Testis (tissue), 3 donors: ENCODE results near the gene CCSER1. TPM values are rescaled to one million over a fixed set of nuclear protein-coding genes. Genes with fewer than 3 reads are reported as not detected.

ENCODE experiments used
- DNase-seq: peaks from one replicate; pipeline ENCODE4 v3.0.0-alpha.2; 2019
- H3K27ac ChIP-seq, 2 donors: fragments of 200-600 bp; sonication (generic); one replicate each; pipeline ENCODE4 v1.5.1; 2019
- H3K27me3 ChIP-seq: fragments of 200-600 bp; sonication (generic); one replicate; pipeline ENCODE4 v1.5.1; 2019
- H3K36me3 ChIP-seq: fragments of 200-600 bp; sonication (generic); one replicate; pipeline ENCODE4 v1.5.1; 2017; ENCODE audit warnings: low read depth; ENCODE audit errors: missing control alignments
- H3K4me1 ChIP-seq: fragments of 200-600 bp; sonication (generic); one replicate; pipeline ENCODE4 v1.5.1; 2019
- H3K4me3 ChIP-seq, 2 donors: fragments of 200-600 bp; sonication (generic); one replicate each; pipeline ENCODE4 v1.5.1; 2017 to 2019
- H3K9me3 ChIP-seq: fragments of 200-600 bp; sonication (generic); one replicate; pipeline ENCODE4 v1.5.1; 2017
- POLR2A ChIP-seq: fragments of 450-650 bp; IDR thresholded peaks from one replicate; pipeline ENCODE4 v1.6.1; 2017; ENCODE audit warnings: antibody characterized with exemption, mild to moderate bottlenecking, moderate library complexity
- WGBS, 2 donors: methylation state at CpG; one replicate each; pipeline ENCODE4 v1.1.5; 2018; 5-methylcytosine and 5-hydroxymethylcytosine counted together
- intact Hi-C: fragments of 100-400 bp; cut with DNase I; formaldehyde crosslinking; loops from one replicate; pipeline ENCODE4 v1.15.1; 2023; ENCODE audit warnings: low total_unique reads
- polyA plus RNA-seq: library from polyadenylated mRNA; stranded (reverse); fragments of 350-450 nt; fragmentation: Illumina TruSeq; extraction: RNeasy Lipid Tissue Mini Kit (QIAGEN cat#74804); gene quantifications from one replicate; pipeline ENCODE4 v1.2.3, GENCODE V29; 2014; ENCODE audit warnings: low read depth, low replicate concordance; ENCODE audit not compliant: insufficient read depth
- total RNA-seq, 2 donors: library from RNA; depleted of rRNA; stranded (reverse); fragments of >200 nt; gene quantifications; one replicate each; pipeline ENCODE4 v1.2.3, GENCODE V29; 2016
- TF ChIP-seq, protein P1 (sequence below), 3 experiments: fragments of 450-650 bp in 2 of 3; fragments of 200-600 bp in 1 of 3; sonication (generic) in 1 of 3; IDR thresholded peaks; one replicate each; pipeline ENCODE4 v1.5.1; 2016 to 2019; ENCODE audit warnings: antibody characterized with exemption in 3 of 3, mild to moderate bottlenecking in 2 of 3, moderate library complexity in 1 of 3

CCSER1 gene
- total and polyA plus RNA-seq, 3 donors from 2014 or later, result 20.2 to 105 (median 82.8) TPM

DNA sequence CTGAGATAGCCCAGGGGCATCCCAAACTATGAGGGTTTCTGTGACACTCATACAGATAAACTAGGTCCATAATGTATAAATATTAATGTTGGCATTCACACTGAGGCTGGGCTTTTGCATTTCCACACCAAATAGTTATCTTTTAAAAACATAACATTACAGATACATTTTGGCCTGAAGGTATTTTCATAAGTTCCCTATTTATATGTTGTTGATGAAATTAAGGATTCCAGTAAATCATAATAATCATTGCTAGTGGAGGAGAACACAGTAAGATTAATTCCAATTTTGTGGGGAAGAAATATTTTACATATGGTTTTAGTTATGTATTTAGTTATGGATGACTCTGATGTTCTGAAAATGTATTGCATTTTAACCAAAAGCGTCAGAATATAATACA is 479.6 kb downstream of the CCSER1 start:
- Histone ChIP-seq H3K9me3 (no peaks in the 10 kb centered on the region), H3K27ac (no peak overlapping the region), H3K4me3 (no peak overlapping the region), H3K4me1 (no peaks in the 10 kb centered on the region), H3K36me3 (no peaks in the 10 kb centered on the region), H3K27me3 (no peaks in the 10 kb centered on the region)
- no peak for DNase-seq
- intact Hi-C loops, result no loop called here
- TF ChIP-seq, protein P1, sequence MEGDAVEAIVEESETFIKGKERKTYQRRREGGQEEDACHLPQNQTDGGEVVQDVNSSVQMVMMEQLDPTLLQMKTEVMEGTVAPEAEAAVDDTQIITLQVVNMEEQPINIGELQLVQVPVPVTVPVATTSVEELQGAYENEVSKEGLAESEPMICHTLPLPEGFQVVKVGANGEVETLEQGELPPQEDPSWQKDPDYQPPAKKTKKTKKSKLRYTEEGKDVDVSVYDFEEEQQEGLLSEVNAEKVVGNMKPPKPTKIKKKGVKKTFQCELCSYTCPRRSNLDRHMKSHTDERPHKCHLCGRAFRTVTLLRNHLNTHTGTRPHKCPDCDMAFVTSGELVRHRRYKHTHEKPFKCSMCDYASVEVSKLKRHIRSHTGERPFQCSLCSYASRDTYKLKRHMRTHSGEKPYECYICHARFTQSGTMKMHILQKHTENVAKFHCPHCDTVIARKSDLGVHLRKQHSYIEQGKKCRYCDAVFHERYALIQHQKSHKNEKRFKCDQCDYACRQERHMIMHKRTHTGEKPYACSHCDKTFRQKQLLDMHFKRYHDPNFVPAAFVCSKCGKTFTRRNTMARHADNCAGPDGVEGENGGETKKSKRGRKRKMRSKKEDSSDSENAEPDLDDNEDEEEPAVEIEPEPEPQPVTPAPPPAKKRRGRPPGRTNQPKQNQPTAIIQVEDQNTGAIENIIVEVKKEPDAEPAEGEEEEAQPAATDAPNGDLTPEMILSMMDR (IDR thresholded peaks at IDR 0.05), result no peak
- no peak for TF ChIP-seq POLR2A
- WGBS, 2 donors, result 67 to 71% methylated on average over 1 of the region's 1 CpG

DNA sequence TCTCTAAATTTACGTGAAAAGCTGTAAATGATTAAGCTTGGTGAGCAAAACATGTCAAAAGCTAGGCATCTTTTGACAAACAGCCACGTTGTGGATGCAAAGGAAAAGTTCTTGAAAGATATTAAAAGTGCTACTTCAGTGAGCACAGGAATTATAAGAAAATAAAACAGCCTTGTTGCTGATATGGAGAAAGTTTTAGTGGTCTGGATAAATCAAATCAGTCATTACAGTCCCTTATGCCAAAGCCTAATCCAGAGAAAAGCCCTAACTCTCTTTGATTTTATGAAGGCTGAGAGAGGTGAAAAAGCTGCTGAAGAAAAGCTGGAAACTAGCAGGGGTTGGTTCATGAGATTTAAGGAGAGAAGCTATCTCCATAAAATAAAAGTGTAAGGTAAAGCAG is 487.2 kb downstream of the CCSER1 start:
- intact Hi-C loops, result no loop called here
- 70 to 79% methylated on average over 2 of the region's 2 CpGs for whole genome bisulfite sequencing, 2 donors

DNA sequence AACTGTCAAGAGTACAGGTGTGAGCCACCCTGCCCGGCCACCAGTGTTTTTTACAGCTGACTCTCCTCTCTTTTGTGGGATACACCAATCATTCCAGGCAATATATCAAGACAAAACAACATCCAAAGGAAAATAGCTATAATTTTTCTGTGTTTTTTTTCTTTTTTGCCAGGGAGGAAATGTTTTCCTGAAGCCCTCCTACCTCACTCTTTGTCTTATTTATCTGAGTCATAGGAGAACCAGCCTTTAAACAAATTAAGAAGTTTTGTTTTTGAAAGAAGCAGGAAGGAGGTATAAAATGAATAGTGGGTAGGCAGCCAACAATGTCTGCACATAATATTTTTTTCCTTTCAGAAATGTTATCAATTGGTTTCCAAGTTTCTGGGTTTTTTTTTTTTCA is 493.9 kb downstream of the CCSER1 start:
- no peak for DNase-seq

More for the DNA sequence above, 487.2 kb downstream of the CCSER1 start:
- TF ChIP-seq, protein P1 (IDR thresholded peaks at IDR 0.05), result no peak
- no peak for TF ChIP-seq POLR2A
- Histone ChIP-seq H3K9me3 (no peaks in the 10 kb centered on the region), H3K27me3 (no peaks in the 10 kb centered on the region), H3K36me3 (no peaks in the 10 kb centered on the region), H3K4me3 (no peak overlapping the region), H3K4me1 (no peaks in the 10 kb centered on the region), H3K27ac (no peak overlapping the region)
- DNase-seq, result no peak

DNA sequence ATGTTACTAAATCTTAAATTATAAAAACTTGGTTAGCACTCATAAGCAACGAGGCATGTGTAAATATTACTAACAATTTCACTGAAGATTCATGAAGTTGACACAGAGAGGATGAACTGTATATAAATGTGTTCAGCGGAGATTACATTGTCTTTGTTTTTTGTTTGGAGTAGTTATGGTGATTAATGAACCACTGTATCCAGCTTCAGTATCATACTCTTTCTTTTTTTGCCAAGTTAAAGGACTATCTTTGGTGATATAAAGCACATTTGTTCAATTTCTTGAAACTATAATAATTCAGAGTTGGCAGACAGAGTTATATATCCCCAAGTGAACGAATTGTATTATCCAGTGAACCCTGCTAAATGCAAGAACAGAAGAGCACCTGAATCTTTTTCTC is 497.6 kb downstream of the CCSER1 start:
- H3K36me3 ChIP-seq, result no peaks in the 10 kb centered on the region
- H3K27ac ChIP-seq, result no peak overlapping the region
- intact Hi-C loops, result no loop called here
- DNase-seq, result no peak
- no peak overlapping the region for H3K4me3 ChIP-seq
- TF ChIP-seq, protein P1 (IDR thresholded peaks at IDR 0.05), result no peak
- TF ChIP-seq POLR2A, result no peak
- no peaks in the 10 kb centered on the region for H3K4me1 ChIP-seq
- H3K9me3 ChIP-seq, result no peaks in the 10 kb centered on the region
- WGBS, 2 donors, result 37 to 48% methylated on average over 3 of the region's 3 CpGs
- H3K27me3 ChIP-seq, result no peaks in the 10 kb centered on the region

More for the DNA sequence above, 493.9 kb downstream of the CCSER1 start:
- 31 to 61% methylated on average over 1 of the region's 1 CpG for WGBS, 2 donors
- Histone ChIP-seq H3K4me3 (no peak overlapping the region), H3K4me1 (no peaks in the 10 kb centered on the region), H3K36me3 (no peaks in the 10 kb centered on the region), H3K27ac (no peak overlapping the region), H3K27me3 (no peaks in the 10 kb centered on the region), H3K9me3 (no peaks in the 10 kb centered on the region)
- no peak for TF ChIP-seq POLR2A
- TF ChIP-seq, protein P1 (IDR thresholded peaks at IDR 0.05), result no peak
- intact Hi-C loops, result no loop called here

DNA sequence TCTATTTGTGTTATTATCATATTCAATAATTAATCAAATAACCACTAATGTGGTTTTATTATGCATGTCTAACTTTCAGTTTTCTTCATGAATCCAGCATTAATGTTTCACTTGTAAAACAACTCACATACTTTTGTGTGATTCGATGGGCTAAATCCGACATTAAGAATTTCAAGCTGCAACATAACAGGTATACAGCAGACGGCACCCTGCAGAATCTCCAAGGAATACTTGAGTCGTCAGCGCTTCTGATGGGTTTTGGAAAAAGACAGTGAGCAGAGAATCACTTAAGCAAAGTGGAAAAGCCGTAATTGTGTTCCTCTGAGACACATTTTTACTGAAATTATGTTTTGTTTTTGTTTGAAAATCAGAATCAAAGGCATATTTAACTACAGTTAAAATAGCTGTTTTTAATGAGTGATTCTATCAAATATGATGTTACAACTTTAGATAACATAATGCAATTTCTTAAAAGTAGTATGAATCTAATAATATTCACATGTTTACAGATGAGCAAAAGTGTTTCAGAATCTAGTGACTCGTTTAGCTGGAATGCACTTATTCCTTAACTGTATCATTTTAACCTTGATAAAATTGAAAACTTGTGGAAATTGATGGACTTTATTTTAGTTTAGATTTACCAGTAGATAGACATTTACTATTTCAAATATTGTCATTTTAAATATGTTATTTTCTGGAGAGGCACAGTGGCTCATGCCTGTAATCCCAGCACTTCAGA is 514.8 kb downstream of the CCSER1 start:
- Histone ChIP-seq H3K9me3 (no peaks in the 10 kb centered on the region), H3K27me3 (no peaks in the 10 kb centered on the region), H3K4me3 (no peak overlapping the region), H3K27ac (no peak overlapping the region), H3K36me3 (no peaks in the 10 kb centered on the region), H3K4me1 (no peaks in the 10 kb centered on the region)
- 69 to 76% methylated on average over 7 of the region's 7 CpGs for WGBS, 2 donors
- DNase-seq, result no peak
- TF ChIP-seq POLR2A, result no peak
- TF ChIP-seq, protein P1 (IDR thresholded peaks at IDR 0.05), result no peak
- intact Hi-C loops, result no loop called here
